Neural cell (in vitro differentiated cells): ENCODE data around the gene DPP9.

Experiments
- EP300 ChIP-seq: fragments of 450-650 bp; conservative IDR thresholded peaks from 2 replicates; pipeline ENCODE4 v1.6.1; 2014; ENCODE audit warnings: antibody characterized with exemption, mild to moderate bottlenecking, moderate library complexity; ENCODE audit not compliant: poor library complexity, severe bottlenecking
- POLR2AphosphoS5 ChIP-seq: IDR thresholded peaks from 2 replicates; pipeline ENCODE4 v1.6.1; 2012
- SMC3 ChIP-seq: fragments of 450-650 bp; conservative IDR thresholded peaks from 2 replicates; pipeline ENCODE4 v1.6.1; 2014; ENCODE audit warnings: antibody characterized with exemption, mild to moderate bottlenecking, moderate library complexity; ENCODE audit not compliant: poor library complexity
- TAF1 ChIP-seq: IDR thresholded peaks from 2 replicates; pipeline ENCODE4 v1.6.1; 2012; ENCODE audit warnings: low read depth
- TF ChIP-seq, protein P1 (sequence below): fragments of 450-650 bp; IDR thresholded peaks from 2 replicates; pipeline ENCODE4 v1.5.1; 2014; ENCODE audit warnings: antibody characterized with exemption, mild to moderate bottlenecking, moderate library complexity; ENCODE audit not compliant: poor library complexity, severe bottlenecking

DNA sequence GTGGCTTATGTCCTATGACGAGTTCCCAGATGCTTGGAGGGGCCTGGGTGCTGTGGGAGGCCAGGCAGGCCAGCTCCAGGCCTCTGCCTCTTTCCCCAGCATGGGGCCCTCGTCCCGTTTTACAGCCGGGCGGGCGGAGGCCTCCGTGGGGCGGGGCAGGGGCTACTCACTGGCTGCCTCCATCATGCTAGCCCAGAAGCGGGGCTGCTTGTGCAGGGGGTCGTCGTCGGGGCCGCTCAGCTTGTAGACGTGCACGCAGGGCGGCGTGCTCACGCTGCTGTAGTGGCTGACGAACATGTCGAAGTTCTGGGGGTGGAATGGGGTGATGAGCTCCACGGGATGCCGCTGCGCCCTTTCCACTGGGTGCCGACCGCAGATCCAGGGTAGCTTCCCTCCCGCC, 35.1 kb downstream of the DPP9 start:
- TF ChIP-seq, protein P1, sequence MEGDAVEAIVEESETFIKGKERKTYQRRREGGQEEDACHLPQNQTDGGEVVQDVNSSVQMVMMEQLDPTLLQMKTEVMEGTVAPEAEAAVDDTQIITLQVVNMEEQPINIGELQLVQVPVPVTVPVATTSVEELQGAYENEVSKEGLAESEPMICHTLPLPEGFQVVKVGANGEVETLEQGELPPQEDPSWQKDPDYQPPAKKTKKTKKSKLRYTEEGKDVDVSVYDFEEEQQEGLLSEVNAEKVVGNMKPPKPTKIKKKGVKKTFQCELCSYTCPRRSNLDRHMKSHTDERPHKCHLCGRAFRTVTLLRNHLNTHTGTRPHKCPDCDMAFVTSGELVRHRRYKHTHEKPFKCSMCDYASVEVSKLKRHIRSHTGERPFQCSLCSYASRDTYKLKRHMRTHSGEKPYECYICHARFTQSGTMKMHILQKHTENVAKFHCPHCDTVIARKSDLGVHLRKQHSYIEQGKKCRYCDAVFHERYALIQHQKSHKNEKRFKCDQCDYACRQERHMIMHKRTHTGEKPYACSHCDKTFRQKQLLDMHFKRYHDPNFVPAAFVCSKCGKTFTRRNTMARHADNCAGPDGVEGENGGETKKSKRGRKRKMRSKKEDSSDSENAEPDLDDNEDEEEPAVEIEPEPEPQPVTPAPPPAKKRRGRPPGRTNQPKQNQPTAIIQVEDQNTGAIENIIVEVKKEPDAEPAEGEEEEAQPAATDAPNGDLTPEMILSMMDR, result no peak
- no peak for TF ChIP-seq SMC3
- TF ChIP-seq POLR2AphosphoS5, result no peak
- no peak for TF ChIP-seq EP300
- TF ChIP-seq TAF1, result no peak
